Stimulated activated CD4-positive, alpha-beta T cell treated with anti-CD3 and anti-CD28 coated beads, Interleukin-15, amount 100 ng/mL, for 24 hours (primary cell): ENCODE results near the gene GTSE1.

ENCODE experiments used
- DNase-seq: peaks from one replicate; pipeline ENCODE4 v3.0.0-alpha.2; 2020

The GTSE1 gene

GRCh38 chr22:46354176-46354992, 57.7 kb downstream of the GTSE1 start:
- DNase-seq = no peak

- no peak for DNase-seq
Observed at GRCh38 chr22:46354993-46355305, 58.3 kb downstream of the GTSE1 start.

GRCh38 chr22:46355369-46355995, 58.8 kb downstream of the GTSE1 start:
- DNase-seq = peak; percentile 73

GRCh38 chr22:46355996-46356471, 59.4 kb downstream of the GTSE1 start:
- DNase-seq = no peak

GRCh38 chr22:46356496-46357480, 60.1 kb downstream of the GTSE1 start:
- no peak for DNase-seq

GRCh38 chr22:46357711-46358520, 61.2 kb downstream of the GTSE1 start:
- no peak for DNase-seq

- DNase-seq = no peak
Observed at GRCh38 chr22:46358766-46359165, 62.1 kb downstream of the GTSE1 start.

- DNase-seq = no peak
Observed at GRCh38 chr22:46359362-46359761, 62.7 kb downstream of the GTSE1 start.

- DNase-seq = no peak
Observed at GRCh38 chr22:46360097-46360496, 63.4 kb downstream of the GTSE1 start.

- DNase-seq = no peak
Observed at GRCh38 chr22:46360891-46361290, 64.2 kb downstream of the GTSE1 start.

GRCh38 chr22:46361826-46362202, 65.1 kb downstream of the GTSE1 start:
- DNase-seq = no peak

GRCh38 chr22:46362203-46362933, 65.7 kb downstream of the GTSE1 start:
- no peak for DNase-seq

- DNase-seq = no peak
Observed at GRCh38 chr22:46362934-46363515, 66.4 kb downstream of the GTSE1 start.

GRCh38 chr22:46363611-46364321, 67.1 kb downstream of the GTSE1 start:
- DNase-seq = no peak

- DNase-seq = no peak
Observed at GRCh38 chr22:46364341-46365165, 67.9 kb downstream of the GTSE1 start.

- DNase-seq = no peak
Observed at GRCh38 chr22:46365166-46365624, 68.5 kb downstream of the GTSE1 start.

- DNase-seq = no peak
Observed at GRCh38 chr22:46366327-46366731, 69.7 kb downstream of the GTSE1 start.

- no peak for DNase-seq
Observed at GRCh38 chr22:46366801-46367706, 70.4 kb downstream of the GTSE1 start.
